ENCODE data around the gene PKP2.

Gene PKP2

GRCh38 chr12:32906399-32907165, 10.0 kb upstream of the PKP2 start:
- in situ Hi-C loops (cut with MboI; ENCODE audit: low sequenced_read_pairs, unreplicated experiment): loop anchor here (25.0 kb wide), 1 partner anchor 144 kb away; the partner anchor contains the start of gene YARS2
- TF ChIP-seq, protein P1, sequence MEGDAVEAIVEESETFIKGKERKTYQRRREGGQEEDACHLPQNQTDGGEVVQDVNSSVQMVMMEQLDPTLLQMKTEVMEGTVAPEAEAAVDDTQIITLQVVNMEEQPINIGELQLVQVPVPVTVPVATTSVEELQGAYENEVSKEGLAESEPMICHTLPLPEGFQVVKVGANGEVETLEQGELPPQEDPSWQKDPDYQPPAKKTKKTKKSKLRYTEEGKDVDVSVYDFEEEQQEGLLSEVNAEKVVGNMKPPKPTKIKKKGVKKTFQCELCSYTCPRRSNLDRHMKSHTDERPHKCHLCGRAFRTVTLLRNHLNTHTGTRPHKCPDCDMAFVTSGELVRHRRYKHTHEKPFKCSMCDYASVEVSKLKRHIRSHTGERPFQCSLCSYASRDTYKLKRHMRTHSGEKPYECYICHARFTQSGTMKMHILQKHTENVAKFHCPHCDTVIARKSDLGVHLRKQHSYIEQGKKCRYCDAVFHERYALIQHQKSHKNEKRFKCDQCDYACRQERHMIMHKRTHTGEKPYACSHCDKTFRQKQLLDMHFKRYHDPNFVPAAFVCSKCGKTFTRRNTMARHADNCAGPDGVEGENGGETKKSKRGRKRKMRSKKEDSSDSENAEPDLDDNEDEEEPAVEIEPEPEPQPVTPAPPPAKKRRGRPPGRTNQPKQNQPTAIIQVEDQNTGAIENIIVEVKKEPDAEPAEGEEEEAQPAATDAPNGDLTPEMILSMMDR (IDR thresholded peaks at IDR 0.05; ENCODE audit: borderline replicate concordance, control extremely low read depth, extremely low read depth, insufficient read depth, missing control alignments): no peak
- DNase-seq (ENCODE audit: low spot score): peak; percentile 51

DNA sequence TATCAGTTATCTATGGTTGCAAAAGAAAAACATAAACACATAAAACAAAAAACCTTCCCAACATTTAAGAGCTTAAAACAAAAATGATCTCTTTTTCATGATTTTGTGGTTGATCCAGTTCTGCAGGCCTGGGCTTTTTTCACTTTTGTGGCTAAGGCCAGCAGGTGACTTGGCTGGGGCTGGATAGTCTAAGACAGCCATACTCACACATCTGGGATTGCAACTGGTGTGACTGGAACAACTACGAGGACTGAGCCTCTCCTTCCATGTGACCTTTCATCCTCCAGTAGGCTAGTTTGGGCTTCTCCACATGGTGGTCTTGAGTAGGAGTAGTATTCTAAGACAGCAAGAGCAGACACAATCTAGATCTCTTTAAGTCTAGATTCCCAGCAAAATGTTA, 7.2 kb upstream of the PKP2 start:
- in situ Hi-C loops (cut with MboI; ENCODE audit: low sequenced_read_pairs, unreplicated experiment): loop anchor here (25.0 kb wide), 1 partner anchor 141 kb away; the partner anchor contains the start of gene YARS2
- TF ChIP-seq, protein P1 (IDR thresholded peaks at IDR 0.05; ENCODE audit: borderline replicate concordance, control extremely low read depth, extremely low read depth, insufficient read depth, missing control alignments): no peak
- DNase-seq (ENCODE audit: low spot score): no peak

- TF ChIP-seq, protein P1 (IDR thresholded peaks at IDR 0.05; ENCODE audit: borderline replicate concordance, control extremely low read depth, extremely low read depth, insufficient read depth, missing control alignments): no peak
- DNase-seq (ENCODE audit: low spot score): no peak
- in situ Hi-C loops (cut with MboI; ENCODE audit: low sequenced_read_pairs, unreplicated experiment): loop anchor here (25.0 kb wide), 1 partner anchor 141 kb away; the partner anchor contains the start of gene YARS2
Measured at GRCh38 chr12:32903318-32903717, 6.7 kb upstream of the PKP2 start.

- DNase-seq (ENCODE audit: low spot score): no peak
- in situ Hi-C loops (cut with MboI; ENCODE audit: low sequenced_read_pairs, unreplicated experiment): loop anchor here (25.0 kb wide), 1 partner anchor 140 kb away; the partner anchor contains the start of gene YARS2
- TF ChIP-seq, protein P1 (IDR thresholded peaks at IDR 0.05; ENCODE audit: borderline replicate concordance, control extremely low read depth, extremely low read depth, insufficient read depth, missing control alignments): no peak
Measured at GRCh38 chr12:32902287-32902997, 5.9 kb upstream of the PKP2 start.

- DNase-seq (ENCODE audit: low spot score): no peak
- in situ Hi-C loops (cut with MboI; ENCODE audit: low sequenced_read_pairs, unreplicated experiment): loop anchor here (25.0 kb wide), 1 partner anchor 139 kb away; the partner anchor contains the start of gene YARS2
- TF ChIP-seq, protein P1 (IDR thresholded peaks at IDR 0.05; ENCODE audit: borderline replicate concordance, control extremely low read depth, extremely low read depth, insufficient read depth, missing control alignments): no peak
Measured at GRCh38 chr12:32901553-32901952, 5.0 kb upstream of the PKP2 start.

GRCh38 chr12:32897687-32898573, 1.4 kb upstream of the PKP2 start:
- TF ChIP-seq, protein P1 (IDR thresholded peaks at IDR 0.05; ENCODE audit: borderline replicate concordance, control extremely low read depth, extremely low read depth, insufficient read depth, missing control alignments): no peak
- no peak for DNase-seq (ENCODE audit: low spot score)
- in situ Hi-C loops (cut with MboI; ENCODE audit: low sequenced_read_pairs, unreplicated experiment): no loop called here
